HG03354 (cell line): Measurements from ENCODE around the gene DOCK3.
"Not testable (repeated sequence)": the region's sequence is repeated elsewhere in the genome, so short reads cannot be mapped to it uniquely, and the experiment has no call there.

ENCODE experiments used
- ATAC-seq: cut with Tn5 transposase; IDR thresholded peaks from one replicate; pipeline ENCODE4 v1.9.1; 2021; ENCODE audit warnings: mild to moderate bottlenecking; ENCODE audit not compliant: unreplicated experiment, poor library complexity, severe bottlenecking

The DOCK3 gene

DNA sequence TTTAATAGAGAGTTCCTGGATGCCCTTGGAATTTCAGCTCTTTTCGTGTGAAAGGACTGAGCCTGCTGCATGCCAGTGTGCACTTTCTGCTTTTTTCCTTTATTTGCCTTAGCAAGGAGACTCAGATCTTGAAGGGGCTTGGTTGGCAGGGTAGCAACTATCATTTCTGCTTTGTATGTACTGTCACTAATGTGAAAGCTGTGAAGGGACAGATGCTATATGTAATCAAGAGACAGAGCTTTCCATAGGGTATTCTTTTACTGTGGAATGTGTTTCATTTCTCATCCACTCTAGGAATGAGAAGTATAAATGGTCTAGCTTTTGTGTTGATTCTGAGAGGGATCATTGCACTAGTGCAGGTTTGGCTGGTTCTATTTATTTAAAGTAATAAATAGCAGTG is 377.8 kb downstream of the DOCK3 start:
- no peak for ATAC-seq

- no peak for ATAC-seq
Observed at GRCh38 chr3:51057121-51057520, 382.4 kb downstream of the DOCK3 start.

DNA sequence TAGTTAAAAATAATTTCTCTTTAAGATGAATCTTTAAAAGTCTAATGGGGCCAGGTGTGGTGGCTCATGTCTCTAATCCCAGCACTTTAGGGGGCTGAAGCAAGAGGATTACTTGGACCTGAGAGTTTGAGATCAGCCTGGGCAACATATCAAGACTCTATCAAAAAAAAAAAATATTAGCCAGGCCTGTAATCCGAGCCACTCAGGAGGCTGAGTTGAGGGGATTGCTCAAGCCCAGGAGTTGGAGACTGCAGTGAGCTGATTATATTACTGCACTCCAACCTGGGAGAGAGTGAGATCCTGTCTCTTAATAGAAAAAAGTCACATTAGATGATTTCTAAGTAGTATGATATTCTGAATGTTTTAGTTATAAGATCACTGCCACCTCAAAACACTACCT is 388.3 kb downstream of the DOCK3 start:
- no peak for ATAC-seq

- no peak for ATAC-seq
Observed at GRCh38 chr3:51075221-51075775, 400.6 kb downstream of the DOCK3 start.

- ATAC-seq = no peak
Observed at GRCh38 chr3:51082363-51082762, 407.6 kb downstream of the DOCK3 start.

- ATAC-seq = no peak
Observed at GRCh38 chr3:51083490-51083889, 408.8 kb downstream of the DOCK3 start.

DNA sequence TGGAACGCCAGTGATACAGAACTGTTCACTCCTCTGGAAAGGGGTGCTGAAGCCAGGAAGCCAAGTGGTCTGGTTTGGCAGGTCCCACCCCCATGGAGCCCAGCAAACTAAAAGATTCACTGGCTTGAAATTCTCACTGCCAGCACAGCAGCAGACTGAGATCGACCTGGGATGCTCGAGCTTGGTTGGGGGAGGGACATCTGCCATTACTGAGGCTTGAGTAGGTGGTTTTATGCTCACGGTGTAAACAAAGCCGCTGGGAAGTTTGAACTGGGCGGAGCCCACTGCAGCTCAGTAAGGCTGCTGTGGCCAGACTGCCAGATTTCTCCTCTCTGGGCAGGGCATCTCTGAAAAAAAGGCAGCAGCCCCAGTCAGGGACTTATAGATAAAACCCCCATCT is 417.4 kb downstream of the DOCK3 start:
- ATAC-seq = not testable (repeated sequence)

GRCh38 chr3:51094838-51095237 is 420.1 kb downstream of the DOCK3 start:
- ATAC-seq = not testable (repeated sequence)

DNA sequence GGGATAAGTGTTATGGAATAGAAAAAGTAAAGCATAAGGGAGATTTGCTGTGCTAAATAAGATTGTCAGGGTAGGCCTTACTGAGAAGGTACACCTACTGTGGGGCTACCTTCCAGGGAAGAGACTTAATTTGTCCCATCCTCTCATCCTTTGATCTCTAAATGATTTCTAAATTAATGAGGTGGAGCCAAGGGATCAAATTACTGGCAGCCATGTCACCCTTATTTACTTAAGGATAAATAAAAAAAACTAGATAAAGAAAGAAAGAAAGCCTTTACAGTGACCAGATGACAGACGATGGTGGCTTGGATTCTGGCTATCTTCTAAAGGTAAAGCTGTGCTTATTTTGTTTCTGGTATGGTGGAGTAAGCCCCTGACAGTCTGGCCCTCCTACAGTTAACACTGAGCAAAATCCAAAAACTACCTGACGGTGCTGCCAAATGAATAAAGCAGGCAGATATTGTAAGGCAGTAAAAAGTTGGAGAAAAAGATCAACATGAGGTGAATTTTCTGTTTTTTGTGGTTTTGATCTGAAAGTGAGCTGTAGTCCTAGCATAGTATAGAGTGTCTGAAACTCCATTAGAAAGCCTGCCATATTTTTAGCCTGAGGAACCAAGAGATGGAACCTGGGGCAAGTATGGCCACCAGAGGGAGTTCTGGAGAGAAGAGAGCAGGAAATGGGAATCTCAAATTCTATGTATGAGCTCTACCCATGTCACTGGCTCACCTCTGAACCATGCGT is 425.2 kb downstream of the DOCK3 start:
- ATAC-seq = no peak

- ATAC-seq = no peak
Observed at GRCh38 chr3:51100536-51100851, 425.8 kb downstream of the DOCK3 start.

DNA sequence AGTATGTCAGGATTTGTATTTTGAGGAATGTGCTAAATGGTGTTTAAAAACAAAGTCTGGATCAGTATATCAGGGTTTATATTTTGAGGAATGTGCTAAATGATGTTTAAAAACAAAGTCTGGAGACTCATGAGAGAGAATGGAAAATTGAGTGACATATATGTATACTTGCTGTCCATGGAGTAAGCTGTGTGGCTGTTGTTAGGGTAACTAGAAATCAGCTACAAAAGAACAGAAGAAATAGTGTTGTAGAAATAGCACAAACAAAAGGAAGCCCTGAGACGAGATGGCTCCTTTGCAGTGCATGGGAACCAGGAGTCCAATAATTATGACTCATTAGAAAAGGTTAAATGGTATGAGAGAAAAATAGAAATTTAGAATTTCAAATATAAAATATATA is 427.7 kb downstream of the DOCK3 start:
- no peak for ATAC-seq

DNA sequence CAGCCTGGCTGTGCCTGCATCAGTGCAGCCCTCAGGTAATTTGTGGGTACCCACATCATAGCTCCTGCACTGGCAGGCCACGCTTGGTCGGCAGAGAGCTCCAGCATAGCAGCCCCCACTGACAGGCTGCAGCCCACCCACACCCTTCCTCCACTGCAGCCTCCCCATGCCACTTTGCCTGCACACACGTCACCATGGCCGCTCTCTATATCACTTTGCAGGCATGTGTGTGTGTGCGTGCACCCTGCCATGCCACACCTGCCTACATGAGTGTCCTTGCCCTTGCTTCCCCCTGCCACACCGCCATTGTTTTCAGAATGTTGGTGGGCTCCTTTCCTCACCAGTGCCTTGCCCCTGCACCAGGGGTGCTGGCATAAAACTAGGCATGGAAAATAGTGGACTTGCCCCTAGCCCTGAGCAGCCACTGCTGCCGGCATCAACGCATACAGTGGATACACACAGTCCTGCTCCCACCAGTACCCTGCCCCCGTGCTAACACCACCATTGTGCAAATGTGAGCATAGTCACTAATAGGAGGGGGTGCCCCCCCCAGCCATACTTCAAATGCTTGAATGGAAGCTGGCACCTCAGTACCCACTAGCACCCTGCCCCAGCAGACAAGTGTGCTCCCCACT is 431.6 kb downstream of the DOCK3 start:
- no peak for ATAC-seq

GRCh38 chr3:51110586-51110985 is 435.9 kb downstream of the DOCK3 start:
- ATAC-seq = no peak

GRCh38 chr3:51122944-51123343 is 448.2 kb downstream of the DOCK3 start:
- no peak for ATAC-seq

DNA sequence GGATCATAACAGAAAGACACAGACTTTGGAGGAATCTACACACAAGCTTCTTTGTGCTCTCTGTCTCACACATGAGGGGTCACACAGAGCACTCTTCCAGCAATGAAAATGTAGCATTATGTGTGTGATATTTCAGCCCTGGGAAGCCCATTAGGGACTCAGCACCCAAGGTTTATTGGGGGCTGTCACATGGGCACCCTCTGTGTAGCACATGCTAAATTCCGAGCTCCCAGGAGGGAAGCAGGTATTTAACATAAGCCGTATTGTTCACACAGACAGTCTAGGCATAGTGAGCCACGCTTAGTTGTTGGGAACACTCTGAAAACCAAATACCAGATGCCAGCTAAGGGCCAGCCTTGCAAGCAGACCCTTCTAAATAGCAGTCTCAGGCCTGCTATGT is 448.8 kb downstream of the DOCK3 start:
- ATAC-seq = no peak

DNA sequence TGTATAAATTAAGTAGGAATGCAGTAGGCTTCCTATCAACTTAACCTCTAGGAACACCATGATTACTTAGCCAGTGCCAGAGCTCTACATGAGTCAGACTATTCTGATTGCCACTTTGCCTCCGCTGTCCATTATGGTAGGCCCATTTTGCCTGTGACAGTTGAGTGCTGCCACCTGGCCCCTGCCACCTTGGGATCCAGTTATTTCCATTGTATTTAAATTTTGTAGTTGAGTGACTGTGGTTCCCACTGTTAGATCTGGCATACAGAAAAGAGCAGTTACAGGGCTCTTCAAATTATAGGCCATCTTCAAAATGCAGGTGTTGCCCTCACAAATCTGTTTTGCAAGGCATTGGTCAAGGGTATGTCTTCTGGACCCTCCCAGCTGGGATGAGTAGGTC is 456.9 kb downstream of the DOCK3 start:
- not testable (repeated sequence) for ATAC-seq

GRCh38 chr3:51137715-51138114 is 463.0 kb downstream of the DOCK3 start:
- no peak for ATAC-seq

DNA sequence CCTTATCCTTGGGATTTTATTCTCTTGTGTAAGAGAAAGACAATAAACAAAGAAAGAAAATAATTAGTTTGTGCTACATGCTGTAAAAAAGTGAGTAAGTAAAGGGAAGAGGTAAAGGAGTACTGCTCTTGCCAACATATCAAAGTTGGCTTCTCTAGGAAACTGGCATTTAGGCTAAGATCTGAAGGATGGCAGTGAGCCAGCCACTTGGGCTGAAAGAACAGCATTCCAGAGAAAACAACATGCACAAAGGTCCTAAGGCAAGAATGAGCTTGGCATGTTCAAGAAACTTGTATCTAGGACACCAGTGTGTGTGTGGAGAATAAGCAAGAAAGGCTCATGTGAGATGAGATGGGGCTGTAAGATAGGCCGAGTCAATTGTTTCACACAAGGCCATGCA is 464.9 kb downstream of the DOCK3 start:
- ATAC-seq = no peak

DNA sequence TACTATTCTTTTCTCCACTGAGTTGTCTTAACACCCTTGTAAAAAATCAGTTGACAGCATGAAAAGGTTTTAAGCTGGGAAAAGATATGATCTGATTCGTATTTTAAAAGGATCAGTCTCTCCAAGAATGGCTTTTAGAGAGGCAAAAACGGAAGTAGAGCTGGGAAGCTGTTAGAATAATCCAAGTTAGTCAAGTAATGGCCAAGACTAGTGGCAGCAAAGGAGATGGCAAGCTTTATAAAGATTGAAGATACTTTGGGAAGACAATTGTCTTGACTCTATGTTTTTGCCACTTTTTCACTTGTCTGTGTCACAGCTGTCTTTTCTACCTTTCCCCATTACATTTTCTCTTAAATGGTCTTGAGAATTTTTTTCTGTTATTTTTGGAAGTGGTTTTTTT is 466.8 kb downstream of the DOCK3 start:
- ATAC-seq = no peak

- ATAC-seq = no peak
Observed at GRCh38 chr3:51145811-51146585, 471.3 kb downstream of the DOCK3 start.

GRCh38 chr3:51146781-51147180 is 472.1 kb downstream of the DOCK3 start:
- ATAC-seq = no peak
